CD4-positive, alpha-beta memory T cell (primary cell): ENCODE data around the gene SCT. TPM values are rescaled to one million over a fixed set of nuclear protein-coding genes. Genes with fewer than 3 reads are reported as not detected.

ENCODE experiments used
- CTCF ChIA-PET: fragments of 350-600 bp; sonication (Branson Sonifier 250); formaldehyde crosslinking; loops from one replicate; lab custom pipeline; 2021; ENCODE audit warnings: inconsistent platforms; ENCODE audit not compliant: partially characterized antibody; lab: Charles Lee
- POLR2A ChIA-PET: fragments of 350-600 bp; sonication (Branson Sonifier 250); formaldehyde crosslinking; loops from one replicate; lab custom pipeline; 2021; ENCODE audit not compliant: partially characterized antibody; lab: Charles Lee
- DNase-seq, 5 donors: peaks; one replicate each; pipeline versions ENCODE4 v3.0.0 to v3.0.0-alpha.2; 2020 to 2022; ENCODE audit warnings: mixed read lengths in 1 of 5
- H3K27ac ChIP-seq: one replicate; pipeline ENCODE4 v1.7.0; 2013; ENCODE audit warnings: low read depth, low read length
- H3K27me3 ChIP-seq: 2 replicates; pipeline ENCODE4 v1.7.0; 2013; ENCODE audit warnings: mild to moderate bottlenecking, low read length, moderate library complexity; ENCODE audit not compliant: insufficient read depth
- H3K36me3 ChIP-seq: 2 replicates; pipeline ENCODE4 v1.7.0; 2013; ENCODE audit warnings: mild to moderate bottlenecking, low read length, moderate library complexity; ENCODE audit not compliant: insufficient read depth
- H3K4me1 ChIP-seq: 2 replicates; pipeline ENCODE4 v1.7.0; 2013; ENCODE audit warnings: mild to moderate bottlenecking, low read length, moderate library complexity; ENCODE audit not compliant: insufficient read depth
- H3K4me3 ChIP-seq, 2 donors: one replicate each; pipeline ENCODE4 v1.7.0; 2013; ENCODE audit warnings: low read length in 2 of 2, mild to moderate bottlenecking in 1 of 2
- H3K9me3 ChIP-seq, 2 donors: one replicate each; pipeline ENCODE4 v1.7.0; 2013; ENCODE audit warnings: low read length in 2 of 2, control low read depth in 1 of 2; ENCODE audit not compliant: control insufficient read depth in 1 of 2
- H3K27ac Mint-ChIP-seq, 7 donors: one replicate each; pipeline ENCODE4 v1.8.0; 2020 to 2021; ENCODE audit warnings: mixed read lengths in 7 of 7, mild to moderate bottlenecking in 6 of 7, inconsistent platforms in 3 of 7, moderate library complexity in 3 of 7
- H3K27me3 Mint-ChIP-seq, 2 donors: one replicate each; pipeline ENCODE4 v1.8.0; 2020 to 2021; ENCODE audit warnings: mixed read lengths in 2 of 2
- H3K36me3 Mint-ChIP-seq, 2 donors: one replicate each; pipeline ENCODE4 v1.8.0; 2020 to 2021; ENCODE audit warnings: mixed read lengths in 2 of 2, inconsistent platforms in 1 of 2, mild to moderate bottlenecking in 1 of 2
- H3K4me1 Mint-ChIP-seq, 4 donors: one replicate each; pipeline ENCODE4 v1.8.0; 2020 to 2021; ENCODE audit warnings: mixed read lengths in 4 of 4, mild to moderate bottlenecking in 1 of 4
- H3K4me3 Mint-ChIP-seq, 8 donors: one replicate each; pipeline ENCODE4 v1.8.0; 2020 to 2021; ENCODE audit warnings: mixed read lengths in 8 of 8, mild to moderate bottlenecking in 7 of 8, moderate library complexity in 6 of 8, inconsistent platforms in 3 of 8
- H3K9me3 Mint-ChIP-seq, 8 donors: one replicate each; pipeline ENCODE4 v1.8.0; 2020 to 2021; ENCODE audit warnings: mixed read lengths in 8 of 8, mild to moderate bottlenecking in 5 of 8, inconsistent platforms in 3 of 8, moderate library complexity in 1 of 8
- intact Hi-C: fragments of 100-400 bp; cut with micrococcal nuclease; formaldehyde crosslinking; loops from one replicate; pipeline ENCODE4 v1.15.1; 2023
- polyA plus RNA-seq, 2 donors: library from polyadenylated mRNA; unstranded; fragments of 300-500 nt; fragmentation: Illumina TruSeq; gene quantifications; one replicate each; pipeline ENCODE4 v1.2.3, GENCODE V29; 2021
- total RNA-seq, 2 experiments: library from RNA; stranded (reverse); gene quantifications; one replicate each; pipeline ENCODE4 v1.2.3, GENCODE V29; 2021

The SCT gene
- total and polyA plus RNA-seq, 4 experiments from 2014 or later: not detected

DNA sequence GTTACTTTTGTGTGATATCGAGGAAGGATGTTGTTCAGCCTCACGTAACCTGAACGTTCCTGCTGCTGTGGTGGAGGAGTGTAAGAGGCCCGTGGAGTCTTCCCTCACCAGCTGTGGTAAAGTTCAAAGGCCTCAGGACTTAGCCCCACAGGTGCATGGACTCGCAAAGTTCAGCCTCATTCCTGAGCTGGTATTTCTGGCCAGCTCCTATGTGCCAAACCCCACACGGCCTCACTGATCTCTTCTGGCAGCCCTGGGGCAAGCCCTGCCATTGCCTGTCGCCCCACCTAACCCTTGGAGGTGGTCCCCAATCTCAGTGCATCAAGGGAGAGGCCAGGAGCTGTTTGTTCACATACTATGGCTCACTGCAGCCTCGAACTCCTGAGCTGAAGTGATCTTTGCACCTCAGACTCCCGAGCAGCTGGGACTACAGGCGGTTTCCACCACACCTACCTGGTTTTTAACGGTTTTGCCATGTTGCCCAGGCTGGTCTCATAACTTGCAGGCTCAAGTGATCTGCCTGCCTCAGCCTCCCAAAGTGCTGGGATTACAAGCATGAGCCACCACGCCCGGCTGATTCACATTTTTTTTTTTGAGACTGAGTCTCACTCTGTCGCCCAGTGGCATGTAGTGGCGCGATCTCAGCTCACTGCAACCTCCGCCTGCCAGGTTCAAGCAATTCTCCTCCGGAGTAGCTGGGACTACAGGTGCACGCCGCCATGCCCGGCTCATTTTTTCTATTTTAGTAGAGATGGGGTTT lies 48.5 kb downstream of the SCT start:
- Histone ChIP-seq H3K36me3 (peaks cover 9% of the 10 kb centered on the region), H3K27ac (peak overlapping the region; percentile 75), H3K9me3 (no peaks in the 10 kb centered on the region), H3K27me3 (no peaks in the 10 kb centered on the region), H3K4me1 (peaks cover 54% of the 10 kb centered on the region), H3K4me3 (no peak overlapping the region)
- H3K4me3 Mint-ChIP-seq: peak overlapping the region; percentile 60 to 92 (median 86)
- no peaks in the 10 kb centered on the region for H3K9me3 Mint-ChIP-seq
- intact Hi-C loops: no loop called here
- peak overlapping the region in 5 of 7 donors; percentile 31 to 84 (median 79) for H3K27ac Mint-ChIP-seq
- H3K36me3 Mint-ChIP-seq: peaks cover 7 to 14% of the 10 kb centered on the region in 2 donors
- peak in 1 of 5 donors; percentile 0 for DNase-seq
- H3K4me1 Mint-ChIP-seq: peaks cover 35 to 62% (median 48%) of the 10 kb centered on the region in 4 donors
- peaks cover 0 to 11% of the 10 kb centered on the region in 2 donors for H3K27me3 Mint-ChIP-seq
- ChIA-PET POLR2A (interaction anchor here (0.8 to 2.5 kb wide), 6 partner anchors 10 to 117 kb away, joined by 3 to 15 read pairs (median 3); partner anchors contain the start of genes DEAF1 and TMEM80), CTCF (interaction anchor here (1.1 to 1.3 kb wide), 2 partner anchors 23 to 148 kb away, joined by 3 to 4 read pairs; no protein-coding TSS in a partner anchor)

GRCh38 chr11:577611-577894 lies 49.4 kb downstream of the SCT start:
- peak overlapping the region; percentile 75 for H3K27ac ChIP-seq
- POLR2A ChIA-PET: interaction anchor here (0.8 to 3.3 kb wide), 8 partner anchors 9 to 118 kb away, joined by 3 to 36 read pairs (median 4); partner anchors contain the start of genes DEAF1, HRAS, LRRC56 and TMEM80
- peaks cover 35 to 62% (median 48%) of the 10 kb centered on the region in 4 donors for H3K4me1 Mint-ChIP-seq

GRCh38 chr11:576811-577610 lies 50.0 kb downstream of the SCT start:
- H3K27ac ChIP-seq: peak overlapping the region; percentile 75
- H3K9me3 Mint-ChIP-seq: no peaks in the 10 kb centered on the region
- H3K4me3 ChIP-seq: peak overlapping the region; percentile 76 to 85
- peak in 1 of 5 donors; percentile 45 for DNase-seq
- no peaks in the 10 kb centered on the region for H3K27me3 ChIP-seq
- intact Hi-C loops: loop anchor here (1.0 kb wide), 3 partner anchors 11 to 70 kb away; partner anchors contain the start of genes IRF7 and RNH1
- POLR2A ChIA-PET: interaction anchor here (0.7 to 3.3 kb wide), 14 partner anchors 10 to 370 kb away, joined by 3 to 36 read pairs (median 8); partner anchors contain the start of genes BET1L, DEAF1, HRAS and LMNTD2
- H3K27ac Mint-ChIP-seq: peak overlapping the region; percentile 41 to 92 (median 84)
- H3K36me3 ChIP-seq: peaks cover 5% of the 10 kb centered on the region
- H3K9me3 ChIP-seq: no peaks in the 10 kb centered on the region
- peak overlapping the region; percentile 84 to 92 (median 86) for H3K4me3 Mint-ChIP-seq
- H3K4me1 ChIP-seq: peaks cover 58% of the 10 kb centered on the region
- CTCF ChIA-PET: interaction anchor here (1.1 to 1.4 kb wide), 2 partner anchors 22 kb away, joined by 4 to 7 read pairs; no protein-coding TSS in a partner anchor
- H3K36me3 Mint-ChIP-seq: peaks cover 7 to 13% of the 10 kb centered on the region in 2 donors
- H3K27me3 Mint-ChIP-seq: peaks cover 0 to 11% of the 10 kb centered on the region in 2 donors
- peaks cover 35 to 62% (median 48%) of the 10 kb centered on the region in 4 donors for H3K4me1 Mint-ChIP-seq

More at GRCh38 chr11:577611-577894, 49.4 kb downstream of the SCT start:
- intact Hi-C loops: no loop called here
- peaks cover 6% of the 10 kb centered on the region for H3K36me3 ChIP-seq
- peak overlapping the region; percentile 84 to 92 (median 86) for H3K4me3 Mint-ChIP-seq
- peak in 1 of 5 donors; percentile 19 for DNase-seq
- H3K4me3 ChIP-seq: peak overlapping the region; percentile 76 to 85
- H3K36me3 Mint-ChIP-seq: peaks cover 7 to 14% of the 10 kb centered on the region in 2 donors
- H3K27me3 ChIP-seq: no peaks in the 10 kb centered on the region
- peaks cover 0 to 11% of the 10 kb centered on the region in 2 donors for H3K27me3 Mint-ChIP-seq
- CTCF ChIA-PET: interaction anchor here (1.1 kb wide), 1 partner anchor 23 kb away, joined by 4 read pairs; no protein-coding TSS in a partner anchor
- peak overlapping the region; percentile 41 to 92 (median 84) for H3K27ac Mint-ChIP-seq
- no peaks in the 10 kb centered on the region for H3K9me3 ChIP-seq
- no peaks in the 10 kb centered on the region for H3K9me3 Mint-ChIP-seq
- peaks cover 58% of the 10 kb centered on the region for H3K4me1 ChIP-seq

Other genes with a start within 250 kb of the SCT start
- not detected for gene PKP3, start 233.0 kb downstream of the SCT start, total RNA-seq
- under 1 TPM in 1 of 2 donors, not detected in 1; 0.14 TPM for gene PKP3, start 233.0 kb downstream of the SCT start, polyA plus RNA-seq
- 100 to 1,000 TPM; 437 to 440 TPM for gene SIGIRR, start 212.2 kb downstream of the SCT start, total RNA-seq
- gene SIGIRR, start 212.2 kb downstream of the SCT start, polyA plus RNA-seq: 100 to 1,000 TPM; 235 to 242 TPM
- gene ANO9, start 185.2 kb downstream of the SCT start, total RNA-seq: 100 to 1,000 TPM; 120 to 123 TPM
- gene ANO9, start 185.2 kb downstream of the SCT start, polyA plus RNA-seq: 10 to 100 TPM in 1 of 2 donors, 1 to 10 TPM in 1; 9.4 to 15.5 TPM
- 10 to 100 TPM; 23.3 to 26.1 TPM for gene PTDSS2, start 176.9 kb downstream of the SCT start, total RNA-seq
- 1 to 10 TPM; 5.5 to 6.3 TPM for gene PTDSS2, start 176.9 kb downstream of the SCT start, polyA plus RNA-seq
- gene RNH1, start 119.9 kb downstream of the SCT start, total RNA-seq: 100 to 1,000 TPM in 1 of 2 experiments, 10 to 100 TPM in 1; 98.4 to 105 TPM
- gene RNH1, start 119.9 kb downstream of the SCT start, polyA plus RNA-seq: 100 to 1,000 TPM; 164 to 187 TPM
- 10 to 100 TPM; 36.7 to 42.5 TPM for gene HRAS, start 91.6 kb downstream of the SCT start, total RNA-seq
- gene HRAS, start 91.6 kb downstream of the SCT start, polyA plus RNA-seq: 10 to 100 TPM; 12.9 to 28.5 TPM
- 1 to 10 TPM; 4.4 to 4.6 TPM for gene LRRC56, start 89.7 kb downstream of the SCT start, total RNA-seq
- gene LRRC56, start 89.7 kb downstream of the SCT start, polyA plus RNA-seq: 1 to 10 TPM in 1 of 2 donors, under 1 TPM in 1; 0.24 to 1.5 TPM
- 1 to 10 TPM; 7.0 to 8.1 TPM for gene LMNTD2, start 66.4 kb downstream of the SCT start, total RNA-seq
- 1 to 10 TPM in 1 of 2 donors, under 1 TPM in 1; 0.94 to 1.3 TPM for gene LMNTD2, start 66.4 kb downstream of the SCT start, polyA plus RNA-seq
- 10 to 100 TPM; 52.7 to 55.2 TPM for gene RASSF7, start 66.2 kb downstream of the SCT start, total RNA-seq
- gene RASSF7, start 66.2 kb downstream of the SCT start, polyA plus RNA-seq: 10 to 100 TPM; 38.4 to 43.7 TPM
- 10 to 100 TPM; 49.2 to 54.5 TPM for gene PHRF1, start 50.7 kb downstream of the SCT start, total RNA-seq
- gene PHRF1, start 50.7 kb downstream of the SCT start, polyA plus RNA-seq: 10 to 100 TPM in 1 of 2 donors, under 1 TPM in 1; 0.93 to 17.0 TPM
- gene IRF7, start 11.2 kb downstream of the SCT start, total RNA-seq: 10 to 100 TPM; 67.6 to 76.6 TPM
- gene IRF7, start 11.2 kb downstream of the SCT start, polyA plus RNA-seq: 10 to 100 TPM; 20.8 to 37.4 TPM
- gene CDHR5, start 2.2 kb downstream of the SCT start, total RNA-seq: not detected
- not detected for gene CDHR5, start 2.2 kb downstream of the SCT start, polyA plus RNA-seq
- 1 to 10 TPM in 1 of 2 experiments, under 1 TPM in 1; 0.64 to 1.0 TPM for gene DRD4, start 10.1 kb upstream of the SCT start, total RNA-seq
- gene DRD4, start 10.1 kb upstream of the SCT start, polyA plus RNA-seq: not detected
- gene DEAF1, start 68.0 kb upstream of the SCT start, total RNA-seq: 10 to 100 TPM; 41.3 to 44.3 TPM
- gene DEAF1, start 68.0 kb upstream of the SCT start, polyA plus RNA-seq: 10 to 100 TPM; 34.5 to 50.8 TPM
- gene TMEM80, start 68.6 kb upstream of the SCT start, total RNA-seq: 10 to 100 TPM; 44.7 to 47.3 TPM
- 10 to 100 TPM; 27.0 to 32.6 TPM for gene TMEM80, start 68.6 kb upstream of the SCT start, polyA plus RNA-seq
- gene EPS8L2, start 79.0 kb upstream of the SCT start, total RNA-seq: 10 to 100 TPM; 17.4 to 17.8 TPM
- gene EPS8L2, start 79.0 kb upstream of the SCT start, polyA plus RNA-seq: 10 to 100 TPM; 15.4 to 19.5 TPM
- gene TALDO1, start 120.3 kb upstream of the SCT start, total RNA-seq: 10 to 100 TPM; 80.4 to 90.5 TPM
- 100 to 1,000 TPM; 174 to 244 TPM for gene TALDO1, start 120.3 kb upstream of the SCT start, polyA plus RNA-seq
- gene GATD1, start 150.3 kb upstream of the SCT start, total RNA-seq: 10 to 100 TPM; 51.5 to 64.9 TPM
- 10 to 100 TPM in 1 of 2 donors, 1 to 10 TPM in 1; 4.3 to 15.0 TPM for gene GATD1, start 150.3 kb upstream of the SCT start, polyA plus RNA-seq
- gene CEND1, start 162.9 kb upstream of the SCT start, total RNA-seq: under 1 TPM in 1 of 2 experiments, not detected in 1; 0.19 TPM
- gene CEND1, start 162.9 kb upstream of the SCT start, polyA plus RNA-seq: not detected
- 10 to 100 TPM; 24.0 to 24.1 TPM for gene SLC25A22, start 171.1 kb upstream of the SCT start, total RNA-seq
- gene SLC25A22, start 171.1 kb upstream of the SCT start, polyA plus RNA-seq: 10 to 100 TPM in 1 of 2 donors, 1 to 10 TPM in 1; 9.4 to 13.5 TPM
- 10 to 100 TPM; 32.5 to 34.8 TPM for gene PIDD1, start 178.1 kb upstream of the SCT start, total RNA-seq
- gene PIDD1, start 178.1 kb upstream of the SCT start, polyA plus RNA-seq: 1 to 10 TPM; 7.0 to 7.8 TPM
- 1,000 to 10,000 TPM; 4,870 to 5,155 TPM for gene RPLP2, start 182.8 kb upstream of the SCT start, total RNA-seq
- 1,000 to 10,000 TPM; 1,822 to 3,757 TPM for gene RPLP2, start 182.8 kb upstream of the SCT start, polyA plus RNA-seq
- 100 to 1,000 TPM; 200 to 201 TPM for gene PNPLA2, start 191.7 kb upstream of the SCT start, total RNA-seq
- 10 to 100 TPM; 12.2 to 35.2 TPM for gene PNPLA2, start 191.7 kb upstream of the SCT start, polyA plus RNA-seq
- gene CRACR2B, start 200.7 kb upstream of the SCT start, total RNA-seq: under 1 TPM in 1 of 2 experiments, not detected in 1; 0.55 TPM
- not detected for gene CRACR2B, start 200.7 kb upstream of the SCT start, polyA plus RNA-seq
- 10 to 100 TPM; 20.7 to 23.4 TPM for gene CD151, start 205.8 kb upstream of the SCT start, total RNA-seq
- 10 to 100 TPM in 1 of 2 donors, 1 to 10 TPM in 1; 9.7 to 24.8 TPM for gene CD151, start 205.8 kb upstream of the SCT start, polyA plus RNA-seq
- gene POLR2L, start 215.3 kb upstream of the SCT start, total RNA-seq: 10 to 100 TPM; 55.8 to 56.2 TPM
- 100 to 1,000 TPM in 1 of 2 donors, 10 to 100 TPM in 1; 83.7 to 108 TPM for gene POLR2L, start 215.3 kb upstream of the SCT start, polyA plus RNA-seq
- 1 to 10 TPM; 5.3 to 5.8 TPM for gene TSPAN4, start 215.7 kb upstream of the SCT start, total RNA-seq
- gene TSPAN4, start 215.7 kb upstream of the SCT start, polyA plus RNA-seq: 1 to 10 TPM; 1.8 to 3.5 TPM